HG03575 (cell line): Measurements from ENCODE around the gene ADARB2.
"Not testable (repeated sequence)": the region's sequence is repeated elsewhere in the genome, so short reads cannot be mapped to it uniquely, and the experiment has no call there.

ENCODE experiments used
- ATAC-seq: cut with Tn5 transposase; IDR thresholded peaks from one replicate; pipeline ENCODE4 v1.9.1; 2021; ENCODE audit not compliant: unreplicated experiment, insufficient number of reproducible peaks, low FRiP score; ENCODE audit errors: extremely low read depth

Gene ADARB2

DNA sequence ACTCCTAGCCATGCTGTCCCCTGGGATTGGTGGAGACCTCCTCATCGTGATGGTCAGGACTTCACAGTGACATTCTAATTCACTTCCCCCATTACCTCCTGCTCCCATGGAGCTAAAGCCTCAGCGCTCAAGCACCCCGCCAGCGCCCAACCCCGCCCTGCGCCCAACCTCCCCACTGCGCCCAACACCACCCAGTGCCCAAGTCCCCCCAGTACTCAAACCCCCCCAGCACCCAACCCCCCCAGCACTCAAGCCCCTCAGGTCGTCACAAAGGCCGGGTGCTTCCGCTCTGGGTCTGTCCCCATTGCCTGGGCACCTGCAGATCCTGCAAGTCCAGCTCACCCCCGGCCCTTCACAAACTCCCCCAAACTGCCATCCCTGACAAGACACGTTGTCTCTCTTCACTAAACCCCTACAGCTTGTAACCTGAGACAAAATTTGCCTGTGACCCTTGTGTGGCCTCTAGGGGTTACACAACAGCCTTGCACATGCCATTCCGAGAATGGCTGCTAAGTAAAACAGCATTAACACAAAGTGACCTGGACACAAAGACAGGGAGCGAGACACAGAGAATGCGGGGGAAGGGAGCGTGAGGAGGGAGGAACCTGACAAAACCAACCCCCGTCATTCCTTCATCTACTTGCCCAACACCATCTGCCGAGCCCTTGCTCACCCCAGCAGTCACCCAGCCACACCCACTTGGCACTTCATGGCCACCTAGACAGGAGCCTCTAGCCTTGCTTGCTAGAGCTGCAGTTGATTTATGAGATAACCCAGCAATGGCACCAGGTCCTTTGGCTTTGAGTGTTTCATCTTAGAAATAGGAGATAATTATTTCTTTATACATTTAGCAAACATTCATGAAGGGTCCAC is 107.8 kb downstream of the ADARB2 start:
- no peak for ATAC-seq

DNA sequence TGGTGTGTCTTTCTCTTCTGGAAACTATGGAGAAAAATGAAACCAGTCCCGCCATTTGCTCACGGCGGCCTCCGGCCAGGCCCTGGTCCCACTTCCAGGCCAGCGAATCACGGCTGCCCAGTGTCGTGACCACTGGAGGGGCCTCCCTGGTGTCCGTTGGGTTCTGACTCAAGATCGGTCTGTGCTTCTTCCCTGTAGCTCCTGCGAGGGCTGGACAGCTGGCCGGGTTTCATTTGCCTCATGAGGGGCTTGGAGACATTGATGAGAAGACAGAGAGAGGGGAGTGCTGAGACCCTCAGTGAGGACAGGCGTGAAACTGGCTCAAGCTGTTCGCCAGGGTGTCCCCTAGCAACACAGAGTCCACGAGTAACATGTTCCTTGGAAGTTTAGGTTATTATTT is 108.6 kb downstream of the ADARB2 start:
- ATAC-seq, result no peak

DNA sequence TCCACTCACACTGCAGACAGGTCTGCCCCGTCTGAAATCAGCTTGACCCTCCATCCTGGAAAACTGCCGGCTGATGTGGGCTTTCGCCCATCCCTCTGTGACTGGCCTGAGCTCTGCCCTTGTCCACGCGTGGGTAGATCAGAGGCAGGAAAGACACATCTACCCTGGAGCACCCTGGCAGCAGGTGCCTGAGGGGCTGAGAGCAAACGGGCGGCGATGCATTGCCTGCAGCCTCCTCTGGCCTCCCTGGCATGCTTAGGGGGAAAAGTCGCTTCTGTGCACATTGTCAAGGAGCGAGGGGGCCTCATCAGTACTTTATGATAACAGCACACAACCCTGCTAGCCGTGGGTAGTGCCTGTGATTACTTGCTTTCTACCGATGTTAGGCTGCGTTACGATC is 109.4 kb downstream of the ADARB2 start:
- ATAC-seq, result no peak

DNA sequence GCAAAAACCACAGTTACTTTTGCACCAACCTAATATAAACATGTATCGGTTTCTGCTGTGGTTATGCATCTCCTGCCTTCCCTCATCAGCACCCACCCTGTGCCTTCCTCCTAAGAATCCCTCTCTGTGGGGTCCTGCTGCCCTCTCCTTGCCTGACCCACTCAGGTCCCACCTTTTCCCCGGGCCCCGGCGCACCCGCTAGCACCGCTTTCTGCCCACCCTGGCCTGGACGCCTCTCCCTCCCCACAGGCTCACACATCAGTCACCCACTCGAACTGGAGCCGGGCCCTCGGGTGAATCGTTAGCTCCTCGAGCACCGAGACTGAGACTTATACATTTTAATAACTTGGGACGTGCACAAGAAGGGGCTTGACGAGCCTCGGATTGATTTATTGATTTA is 110.5 kb downstream of the ADARB2 start:
- ATAC-seq, result no peak

DNA sequence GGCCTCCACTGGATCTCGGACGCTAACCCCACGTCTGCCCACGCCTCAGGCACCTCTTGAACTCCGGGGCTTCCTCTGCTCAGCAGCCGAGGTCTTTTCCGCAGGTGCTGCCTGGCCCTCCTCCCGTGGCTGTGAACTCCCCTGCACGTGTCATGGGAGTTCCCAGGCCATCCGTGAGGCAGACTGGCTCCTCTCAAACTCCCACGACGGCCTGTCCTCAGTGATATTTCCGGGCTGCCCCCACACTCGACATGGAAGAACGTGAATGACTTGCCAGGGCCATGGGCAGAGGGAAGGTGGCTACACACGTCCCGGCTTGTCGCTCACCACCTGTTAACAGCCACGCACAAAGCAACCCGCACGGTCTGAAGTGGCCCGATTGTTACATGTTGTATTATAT is 110.9 kb downstream of the ADARB2 start:
- no peak for ATAC-seq

DNA sequence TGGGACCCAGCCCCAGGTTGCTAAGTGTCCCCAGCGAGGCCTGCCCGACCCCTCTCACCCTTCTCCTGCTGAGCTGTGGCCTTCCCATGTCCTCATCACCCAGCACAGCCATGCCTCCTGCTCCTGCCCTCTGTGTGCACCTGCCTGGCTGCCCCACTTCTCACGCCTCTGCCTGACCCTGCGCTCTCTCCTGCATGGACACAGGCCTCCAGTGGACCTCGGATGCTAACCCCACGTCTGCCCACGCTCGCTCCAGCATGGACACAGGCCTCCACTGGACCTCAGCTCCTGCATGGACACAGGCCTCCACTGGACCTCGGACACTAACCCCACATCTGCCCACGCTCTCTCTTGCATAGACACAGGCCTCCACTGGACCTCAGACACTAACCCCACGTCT is 111.6 kb downstream of the ADARB2 start:
- no peak for ATAC-seq

DNA sequence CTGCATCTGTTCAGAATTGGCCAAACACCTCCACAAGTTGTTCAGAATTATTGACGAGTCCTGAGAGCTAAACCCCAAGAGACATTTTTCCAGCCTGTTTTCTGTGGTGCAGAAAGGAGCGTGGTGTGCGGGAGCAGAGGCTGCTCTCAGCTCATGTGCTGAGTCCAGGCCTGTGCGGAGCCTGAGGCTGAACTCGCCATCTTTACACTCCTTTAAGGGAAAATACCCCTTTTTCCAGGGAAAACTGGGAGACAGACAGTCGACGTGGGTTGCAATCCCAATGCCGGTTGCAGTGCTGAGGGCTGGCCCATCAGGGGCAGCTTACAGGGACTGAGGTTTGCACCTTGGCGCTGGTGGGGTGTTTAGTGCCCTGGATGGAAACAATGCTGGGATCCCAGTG is 112.2 kb downstream of the ADARB2 start:
- no peak for ATAC-seq

DNA sequence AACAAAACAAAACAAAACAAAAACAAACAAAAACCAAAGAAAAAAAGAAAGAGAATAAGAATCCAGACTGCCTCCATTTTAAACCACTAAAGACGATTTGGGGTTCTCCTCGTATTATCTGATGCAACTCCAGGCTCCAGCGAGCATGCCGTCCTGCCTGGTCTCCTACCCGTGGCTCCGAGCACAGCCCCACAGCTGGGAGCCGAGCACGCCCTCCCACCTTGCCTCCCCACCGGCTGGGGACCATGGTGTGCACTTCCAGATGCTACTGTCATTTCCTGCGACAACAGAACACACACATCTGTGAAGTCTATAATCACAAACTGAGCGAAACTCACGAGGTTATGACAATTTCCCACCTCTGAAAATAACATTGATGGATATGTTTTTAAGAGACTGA is 113.1 kb downstream of the ADARB2 start:
- no peak for ATAC-seq

DNA sequence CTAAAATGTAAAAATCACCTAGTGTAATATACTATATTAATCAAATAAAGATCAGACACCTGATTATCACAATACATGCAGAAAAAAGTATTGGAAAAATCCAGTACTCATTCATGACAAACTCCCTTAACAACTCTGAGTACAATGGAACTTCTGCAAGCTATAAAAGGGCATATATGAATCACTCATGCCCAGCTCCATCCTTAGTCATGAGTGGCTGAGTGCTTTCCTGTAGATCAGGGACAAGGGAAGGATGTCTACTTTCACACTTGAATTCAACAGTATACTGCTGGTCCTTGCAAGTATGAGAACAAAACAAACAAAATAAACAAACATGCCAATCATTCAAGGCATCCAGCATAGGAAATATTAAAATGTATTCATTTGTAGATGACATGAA is 116.5 kb downstream of the ADARB2 start:
- ATAC-seq, result no peak

DNA sequence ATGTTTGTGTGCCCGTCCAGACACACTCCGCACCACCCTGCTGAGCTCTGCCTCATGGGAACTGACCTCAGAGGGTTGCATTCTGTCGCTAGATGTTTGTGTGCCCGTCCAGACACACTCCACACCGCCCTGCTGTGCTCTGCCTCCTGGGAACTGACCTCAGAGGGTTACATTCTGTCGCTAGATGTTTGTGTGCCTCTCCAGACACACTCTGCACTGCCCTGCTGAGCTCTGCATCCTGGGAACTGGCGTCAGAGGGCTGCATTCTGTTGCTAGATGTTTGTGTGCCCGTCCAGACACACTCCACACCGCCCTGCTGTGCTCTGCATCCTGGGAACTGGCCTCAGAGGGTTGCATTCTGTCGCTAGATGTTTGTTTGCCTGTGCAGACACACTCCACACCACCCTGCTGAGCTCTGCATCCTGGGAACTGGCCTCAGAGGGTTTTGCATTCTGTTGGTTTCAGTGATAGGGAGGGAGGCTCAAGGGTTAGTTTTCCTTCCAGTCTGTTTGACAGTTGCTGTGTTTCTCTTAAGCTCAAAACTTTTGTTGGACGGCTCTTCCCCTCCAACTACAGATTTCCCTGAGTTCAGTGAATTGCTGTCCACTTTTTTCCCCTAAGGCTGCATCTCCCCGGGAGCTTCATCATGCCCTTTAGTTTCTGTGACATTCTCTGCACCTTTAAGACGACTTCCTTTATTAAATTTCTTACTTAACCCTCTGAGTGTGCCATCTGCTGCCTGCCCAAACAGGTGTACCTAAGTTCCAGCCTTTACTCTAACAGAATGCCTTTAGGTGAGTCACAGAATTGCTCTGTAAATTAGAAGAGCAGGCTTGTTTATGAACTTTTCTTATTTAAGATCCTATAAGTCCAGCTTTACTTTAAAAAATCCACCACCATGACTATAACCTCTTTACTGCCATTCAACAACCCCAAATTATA is 119.7 kb downstream of the ADARB2 start:
- ATAC-seq, result not testable (repeated sequence)

DNA sequence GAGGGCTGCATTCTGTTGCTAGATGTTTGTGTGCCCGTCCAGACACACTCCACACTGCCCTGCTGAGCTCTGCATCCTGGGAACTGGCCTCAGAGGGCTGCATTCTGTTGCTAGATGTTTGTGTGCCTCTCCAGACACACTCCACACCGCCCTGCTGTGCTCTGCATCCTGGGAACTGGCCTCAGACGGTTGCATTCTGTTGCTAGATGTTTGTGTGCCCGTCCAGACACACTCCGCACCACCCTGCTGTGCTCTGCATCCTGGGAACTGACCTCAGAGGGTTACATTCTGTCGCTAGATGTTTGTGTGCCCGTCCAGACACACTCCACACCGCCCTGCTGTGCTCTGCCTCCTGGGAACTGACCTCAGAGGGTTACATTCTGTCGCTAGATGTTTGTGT is 120.6 kb downstream of the ADARB2 start:
- ATAC-seq, result not testable (repeated sequence)

DNA sequence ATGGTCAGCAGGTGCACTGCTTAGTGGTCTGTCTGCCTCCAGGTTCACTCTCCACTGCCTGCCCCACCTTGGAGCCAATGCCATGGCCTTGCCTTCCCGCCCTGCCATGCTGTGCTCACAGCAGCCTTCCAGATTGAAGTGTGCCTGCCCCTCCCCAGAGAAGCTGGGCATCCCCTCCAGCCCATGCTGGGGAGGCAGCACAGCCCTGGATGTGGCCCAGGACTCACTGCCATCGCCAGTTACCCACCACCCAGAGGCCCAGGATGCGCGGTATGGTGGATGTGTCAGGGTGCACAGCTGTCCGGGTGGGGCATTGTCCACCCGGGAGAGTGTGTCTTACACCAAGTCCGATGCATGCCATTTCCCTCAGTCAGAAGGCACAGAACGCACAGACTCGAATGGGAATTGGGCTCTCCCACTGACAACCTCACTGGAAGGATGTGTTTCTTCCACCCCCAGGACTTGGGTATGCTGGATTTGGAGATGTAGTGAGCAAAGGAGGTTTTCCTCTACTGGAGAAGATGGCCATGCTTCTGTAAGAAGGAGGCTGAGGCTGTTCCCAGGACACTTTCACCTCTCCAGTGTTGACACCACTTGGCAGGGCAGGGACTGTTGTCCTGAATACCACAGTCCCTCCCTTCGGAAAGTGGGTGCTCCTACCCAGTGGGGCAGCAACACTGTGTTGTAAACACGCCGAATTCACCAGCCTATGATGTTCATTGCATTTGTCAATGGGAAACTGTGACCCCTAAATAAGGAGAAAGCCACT is 122.0 kb downstream of the ADARB2 start:
- ATAC-seq, result no peak

DNA sequence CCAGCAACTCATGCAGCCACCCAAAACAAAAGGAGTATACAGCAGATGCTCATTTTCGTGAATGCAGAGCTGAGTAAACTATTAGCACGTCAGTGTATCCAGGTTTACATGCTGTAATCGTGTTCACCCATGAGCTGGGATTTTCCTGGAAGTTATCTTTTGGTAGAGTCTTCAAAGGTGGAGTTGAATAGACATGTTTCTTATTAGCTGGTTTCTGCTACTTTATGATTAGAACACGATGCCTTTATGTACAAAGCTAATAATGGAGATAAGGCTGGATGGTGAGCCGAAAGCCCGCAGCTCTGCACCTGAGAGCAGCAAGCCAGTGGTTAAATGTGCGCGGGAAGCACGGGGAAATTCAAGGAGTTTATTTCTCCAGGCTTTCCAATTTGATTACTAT is 123.8 kb downstream of the ADARB2 start:
- ATAC-seq, result no peak

DNA sequence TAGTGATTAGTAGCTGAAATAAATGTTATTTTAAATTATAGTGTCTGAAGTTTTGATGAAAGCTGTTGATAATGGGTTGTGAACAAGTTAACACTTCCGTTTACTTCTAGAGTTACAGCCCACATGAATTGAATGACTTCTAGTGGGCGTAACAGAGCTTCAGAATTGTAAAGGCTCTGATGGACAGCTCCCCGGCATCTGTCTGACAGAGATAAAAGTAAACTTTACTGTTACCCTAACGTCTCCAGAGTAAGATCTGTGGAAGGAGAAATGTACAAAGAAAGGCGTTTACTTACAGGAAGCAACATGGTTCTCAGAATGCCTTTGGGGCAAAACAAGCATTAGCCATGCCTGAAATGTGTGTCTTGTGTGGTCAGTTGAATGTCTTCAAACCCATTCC is 124.4 kb downstream of the ADARB2 start:
- no peak for ATAC-seq

DNA sequence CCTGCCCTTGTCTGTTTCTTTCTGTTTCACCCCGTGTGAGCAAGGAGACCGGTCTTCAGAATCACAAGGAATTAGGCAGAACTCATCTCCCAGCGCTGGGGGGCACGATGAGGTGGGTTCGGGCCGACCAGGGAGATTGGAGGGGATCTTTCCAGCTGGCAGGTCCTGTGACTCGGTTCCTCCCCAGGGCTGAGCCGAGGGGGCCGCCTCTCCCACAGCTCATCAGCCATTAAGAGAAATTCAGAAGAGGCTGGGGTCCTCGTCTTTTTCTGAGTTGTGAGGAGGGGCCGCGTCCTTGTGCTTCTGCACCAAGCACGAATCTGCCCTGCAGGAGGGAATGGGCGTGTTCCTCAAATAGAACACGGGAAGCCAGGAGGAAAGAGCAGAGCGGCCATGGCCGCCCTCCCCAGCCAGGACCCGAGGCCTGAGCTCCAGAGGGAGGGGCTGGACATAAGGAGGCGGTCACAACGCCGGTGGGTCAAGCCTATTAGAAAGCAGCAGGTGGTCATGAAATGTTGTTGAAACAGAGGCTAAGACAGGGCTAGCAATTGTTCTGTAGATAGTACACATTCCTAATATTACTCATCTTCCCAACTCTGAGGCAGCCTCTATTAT is 125.3 kb downstream of the ADARB2 start:
- no peak for ATAC-seq

DNA sequence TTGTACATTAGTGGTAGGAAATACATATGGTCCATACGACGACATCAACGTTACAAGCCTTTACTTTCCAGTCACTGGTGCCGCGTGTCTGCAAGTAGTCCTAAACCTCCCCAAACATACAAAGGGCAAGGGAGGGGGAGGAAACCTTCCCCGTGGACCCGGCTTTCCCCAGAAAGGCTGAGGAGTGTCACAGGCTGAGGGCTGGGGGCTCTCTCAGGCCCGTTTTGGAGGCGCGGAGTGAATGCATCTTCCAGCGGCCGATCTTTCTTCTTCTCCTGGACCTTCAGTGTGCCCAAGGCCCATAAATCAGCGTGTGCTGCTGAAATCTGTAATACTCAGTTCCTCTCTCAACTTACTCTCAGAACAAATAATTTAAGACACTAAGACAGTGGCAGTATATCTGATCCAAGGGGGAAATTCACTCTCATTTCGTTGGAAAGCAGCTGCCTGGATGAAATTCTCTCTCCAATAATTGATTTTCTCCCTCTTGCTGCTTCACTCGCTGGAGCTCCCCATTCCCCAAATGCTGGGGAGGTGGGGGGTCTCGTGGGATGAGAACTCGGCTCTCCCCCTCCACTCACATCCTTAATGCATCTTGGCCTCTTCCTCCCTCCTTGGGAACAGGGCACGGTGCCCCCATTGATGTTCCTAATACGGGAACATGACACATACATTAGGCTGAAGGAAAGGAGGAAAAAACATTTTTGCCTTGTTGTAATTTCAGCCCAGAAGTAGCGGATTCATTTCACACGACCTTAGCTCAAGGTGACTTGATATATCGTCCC is 126.1 kb downstream of the ADARB2 start:
- ATAC-seq, result no peak

DNA sequence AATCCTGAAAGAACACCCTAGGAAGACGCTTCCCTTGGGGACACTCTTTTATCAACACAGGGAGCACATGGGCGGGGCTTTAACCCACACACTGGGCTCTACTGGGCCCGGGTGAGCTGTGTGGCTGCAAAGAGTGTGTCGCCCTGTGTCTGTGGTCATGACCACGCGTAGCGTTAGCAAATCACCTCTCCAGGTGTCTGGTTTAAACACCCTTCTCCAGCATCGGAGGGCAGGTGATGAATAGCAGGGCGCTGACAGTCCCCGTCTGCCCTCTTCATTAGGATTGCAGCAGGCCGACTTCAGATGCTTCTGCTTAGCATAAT is 127.7 kb downstream of the ADARB2 start:
- no peak for ATAC-seq

DNA sequence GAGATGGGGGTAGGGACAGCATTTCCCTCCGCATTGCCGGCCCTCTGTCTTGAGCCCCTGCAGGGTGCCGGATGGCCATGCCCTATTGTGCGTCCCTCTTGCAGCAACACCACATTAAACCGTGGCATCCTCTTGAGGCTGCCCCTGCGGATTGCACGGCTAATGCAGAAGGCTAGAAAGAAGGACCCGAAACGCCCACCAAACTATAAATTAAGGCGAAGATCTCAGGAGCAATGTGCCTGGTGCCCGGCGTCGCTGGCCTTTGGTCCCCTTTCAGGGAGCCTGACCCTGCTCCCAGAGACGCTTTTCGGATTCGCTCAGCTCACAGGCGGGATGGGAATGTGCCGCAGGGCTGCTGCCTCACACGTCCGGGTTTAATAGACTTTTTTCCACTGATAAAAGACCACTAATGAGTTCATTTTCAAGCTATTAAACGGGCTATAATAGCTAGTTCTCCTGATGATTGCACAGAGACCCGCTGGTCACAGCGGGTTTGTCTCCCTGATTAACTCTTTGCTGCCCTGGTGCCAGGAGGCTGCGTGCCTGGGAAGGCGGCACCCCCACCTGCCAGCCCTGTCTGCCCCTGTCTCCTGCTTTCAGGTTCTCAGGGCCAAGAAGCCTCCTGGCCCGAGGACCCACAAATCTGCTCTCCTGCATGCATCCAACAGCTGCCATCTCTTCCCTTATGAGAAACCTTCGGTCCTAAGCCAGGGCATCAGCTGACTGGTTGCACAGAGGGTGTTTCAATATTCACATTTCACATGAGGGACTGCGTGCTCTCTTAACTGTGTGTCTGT is 128.3 kb downstream of the ADARB2 start:
- no peak for ATAC-seq
